Neutrophil (primary cell): ENCODE measurements around the gene FAM20B.

Experiments used
- H3K27ac ChIP-seq: fragments of 200-600 bp; sonication (generic); 2 replicates; pipeline ENCODE4 v1.5.1; 2016; ENCODE audit warnings: mild to moderate bottlenecking, moderate library complexity
- H3K27me3 ChIP-seq: fragments of 200-600 bp; sonication (generic); 2 replicates; pipeline ENCODE4 v1.6.0; 2016; ENCODE audit warnings: mild to moderate bottlenecking
- H3K36me3 ChIP-seq: fragments of 200-600 bp; sonication (generic); 2 replicates; pipeline ENCODE4 v1.5.1; 2017
- H3K4me1 ChIP-seq, 2 experiments: fragments of 200-600 bp in 1 of 2; sonication (generic) in 1 of 2; 1 replicate in 1 of 2; 2 replicates in 1 of 2; pipeline versions ENCODE4 v1.5.1 to v1.6.1; 2013 to 2016; ENCODE audit warnings: low read depth in 1 of 2, low read length in 1 of 2, mild to moderate bottlenecking in 1 of 2, moderate library complexity in 1 of 2; ENCODE audit not compliant: control insufficient read depth in 1 of 2, insufficient read depth in 1 of 2
- H3K4me3 ChIP-seq, 2 experiments: fragments of 200-600 bp in 1 of 2; sonication (generic) in 1 of 2; 1 replicate in 1 of 2; 2 replicates in 1 of 2; pipeline ENCODE4 v1.5.1; 2013 to 2016; ENCODE audit warnings: low read depth in 1 of 2, low read length in 1 of 2, mild to moderate bottlenecking in 1 of 2, moderate library complexity in 1 of 2
- H3K9me3 ChIP-seq: fragments of 200-600 bp; sonication (generic); 2 replicates; pipeline ENCODE4 v1.5.1; 2016
- TF ChIP-seq, protein P1 (sequence below): fragments of 200-600 bp; sonication (generic); IDR thresholded peaks from 2 replicates; pipeline ENCODE4 v1.5.1; 2016; ENCODE audit warnings: antibody characterized with exemption

FAM20B gene

DNA sequence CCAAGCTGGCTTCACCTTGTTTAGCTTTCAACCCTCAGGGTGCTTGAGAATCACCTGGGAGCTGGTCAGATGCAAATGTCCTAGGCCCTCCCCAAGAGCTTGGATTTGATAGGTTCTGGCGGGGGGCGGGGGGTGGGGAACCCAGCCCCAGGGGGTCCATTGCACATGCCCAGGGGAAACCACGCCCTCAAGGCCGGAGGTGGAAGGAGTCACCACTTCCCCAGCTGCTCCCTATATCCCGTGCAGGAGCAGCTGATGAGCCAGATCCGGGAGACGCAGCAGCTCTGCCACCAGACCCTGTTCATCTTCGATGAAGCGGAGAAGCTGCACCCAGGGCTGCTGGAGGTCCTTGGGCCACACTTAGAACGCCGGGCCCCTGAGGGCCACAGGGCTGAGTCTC is 62.0 kb downstream of the FAM20B start:
- peaks cover 9 to 10% of the 10 kb centered on the region in 2 experiments for H3K4me1 ChIP-seq
- no peak overlapping the region for H3K4me3 ChIP-seq
- H3K27me3 ChIP-seq, result no peaks in the 10 kb centered on the region
- peaks cover 37% of the 10 kb centered on the region for H3K36me3 ChIP-seq
- H3K27ac ChIP-seq, result no peak overlapping the region
- TF ChIP-seq, protein P1, sequence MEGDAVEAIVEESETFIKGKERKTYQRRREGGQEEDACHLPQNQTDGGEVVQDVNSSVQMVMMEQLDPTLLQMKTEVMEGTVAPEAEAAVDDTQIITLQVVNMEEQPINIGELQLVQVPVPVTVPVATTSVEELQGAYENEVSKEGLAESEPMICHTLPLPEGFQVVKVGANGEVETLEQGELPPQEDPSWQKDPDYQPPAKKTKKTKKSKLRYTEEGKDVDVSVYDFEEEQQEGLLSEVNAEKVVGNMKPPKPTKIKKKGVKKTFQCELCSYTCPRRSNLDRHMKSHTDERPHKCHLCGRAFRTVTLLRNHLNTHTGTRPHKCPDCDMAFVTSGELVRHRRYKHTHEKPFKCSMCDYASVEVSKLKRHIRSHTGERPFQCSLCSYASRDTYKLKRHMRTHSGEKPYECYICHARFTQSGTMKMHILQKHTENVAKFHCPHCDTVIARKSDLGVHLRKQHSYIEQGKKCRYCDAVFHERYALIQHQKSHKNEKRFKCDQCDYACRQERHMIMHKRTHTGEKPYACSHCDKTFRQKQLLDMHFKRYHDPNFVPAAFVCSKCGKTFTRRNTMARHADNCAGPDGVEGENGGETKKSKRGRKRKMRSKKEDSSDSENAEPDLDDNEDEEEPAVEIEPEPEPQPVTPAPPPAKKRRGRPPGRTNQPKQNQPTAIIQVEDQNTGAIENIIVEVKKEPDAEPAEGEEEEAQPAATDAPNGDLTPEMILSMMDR, result no peak
- no peaks in the 10 kb centered on the region for H3K9me3 ChIP-seq

DNA sequence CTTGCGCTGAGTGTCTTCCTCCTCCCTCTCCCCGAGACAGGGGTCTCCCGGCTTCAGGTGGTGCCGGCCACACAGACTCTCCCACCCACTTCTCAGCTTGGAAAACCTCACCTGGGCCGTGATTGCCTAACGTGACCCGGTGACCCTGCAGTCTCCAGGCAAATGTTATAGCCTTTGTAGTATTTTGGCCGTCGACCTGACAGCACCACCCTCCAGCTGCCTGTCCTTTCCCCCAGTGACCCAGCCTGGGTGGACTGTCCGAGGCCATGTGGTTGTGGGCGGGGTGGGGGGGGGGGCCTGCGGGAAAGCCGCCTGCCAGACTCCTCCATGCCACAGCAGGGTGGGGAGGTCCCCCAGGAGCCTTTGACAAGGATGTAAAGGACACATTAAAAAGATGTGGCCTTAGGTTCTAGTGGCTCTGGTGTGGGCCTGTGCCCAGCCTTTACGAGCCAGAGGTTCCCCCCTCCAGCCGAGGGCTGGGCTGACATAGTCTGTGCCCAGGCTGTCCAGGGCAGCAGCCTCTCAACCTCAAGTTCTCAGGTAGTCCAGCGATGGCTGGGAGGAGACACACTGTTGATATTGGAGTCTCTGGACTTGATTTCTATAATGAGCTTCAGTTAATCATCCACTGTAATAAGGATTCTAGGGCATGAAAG is 64.3 kb downstream of the FAM20B start:
- Histone ChIP-seq H3K36me3 (peaks cover 60% of the 10 kb centered on the region), H3K27ac (no peak overlapping the region), H3K4me3 (no peak overlapping the region), H3K9me3 (no peaks in the 10 kb centered on the region), H3K27me3 (no peaks in the 10 kb centered on the region), H3K4me1 (peaks cover 4% of the 10 kb centered on the region in 2 experiments)
- TF ChIP-seq, protein P1, result no peak

DNA sequence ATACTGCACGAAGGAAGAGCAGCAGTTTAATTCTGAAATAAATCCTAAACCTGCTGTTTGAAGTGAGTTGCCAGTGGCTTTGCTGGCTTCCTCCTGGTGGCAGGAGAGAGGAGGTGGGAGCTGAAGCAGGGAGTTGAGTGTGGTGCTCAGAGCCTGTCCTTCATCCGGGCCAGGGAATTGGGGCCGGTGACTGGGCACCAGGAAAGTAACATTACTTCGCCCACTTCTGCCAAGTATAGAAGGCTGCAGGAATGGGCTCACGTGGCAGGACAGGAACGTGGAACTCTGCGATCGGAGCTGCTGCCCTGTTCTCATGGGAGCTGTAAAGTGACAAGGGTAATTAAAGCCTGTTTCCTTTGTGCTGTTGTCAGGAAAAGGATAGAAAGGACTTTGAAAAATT is 64.8 kb downstream of the FAM20B start:
- Histone ChIP-seq H3K27me3 (no peaks in the 10 kb centered on the region), H3K4me3 (no peak overlapping the region), H3K36me3 (peaks cover 65% of the 10 kb centered on the region), H3K9me3 (no peaks in the 10 kb centered on the region), H3K4me1 (peaks cover 4% of the 10 kb centered on the region in 2 experiments), H3K27ac (no peak overlapping the region)
- TF ChIP-seq, protein P1, result no peak

DNA sequence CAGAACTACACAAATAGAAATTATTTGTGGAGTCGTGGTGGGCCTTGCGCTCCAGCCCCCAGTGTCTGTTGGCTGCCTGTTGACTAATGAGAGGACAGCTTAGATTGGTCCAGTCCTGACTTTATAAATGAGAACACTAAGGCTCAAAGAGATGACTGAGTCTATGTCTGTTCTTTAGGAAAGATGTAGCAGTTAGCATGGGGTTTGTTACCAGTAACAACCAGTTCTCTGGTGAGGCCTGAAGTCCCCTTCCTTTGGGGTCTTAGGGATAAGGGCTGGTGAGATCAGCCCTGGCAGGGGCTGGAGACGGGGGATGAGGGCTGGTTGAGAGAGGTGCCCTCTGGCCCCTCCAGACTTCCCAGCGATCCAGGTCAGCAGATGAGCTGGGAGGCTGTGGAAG is 65.2 kb downstream of the FAM20B start:
- TF ChIP-seq, protein P1, result no peak
- Histone ChIP-seq H3K27me3 (no peaks in the 10 kb centered on the region), H3K4me1 (peaks cover 4% of the 10 kb centered on the region in 2 experiments), H3K27ac (no peak overlapping the region), H3K4me3 (no peak overlapping the region), H3K9me3 (no peaks in the 10 kb centered on the region), H3K36me3 (peaks cover 65% of the 10 kb centered on the region)

DNA sequence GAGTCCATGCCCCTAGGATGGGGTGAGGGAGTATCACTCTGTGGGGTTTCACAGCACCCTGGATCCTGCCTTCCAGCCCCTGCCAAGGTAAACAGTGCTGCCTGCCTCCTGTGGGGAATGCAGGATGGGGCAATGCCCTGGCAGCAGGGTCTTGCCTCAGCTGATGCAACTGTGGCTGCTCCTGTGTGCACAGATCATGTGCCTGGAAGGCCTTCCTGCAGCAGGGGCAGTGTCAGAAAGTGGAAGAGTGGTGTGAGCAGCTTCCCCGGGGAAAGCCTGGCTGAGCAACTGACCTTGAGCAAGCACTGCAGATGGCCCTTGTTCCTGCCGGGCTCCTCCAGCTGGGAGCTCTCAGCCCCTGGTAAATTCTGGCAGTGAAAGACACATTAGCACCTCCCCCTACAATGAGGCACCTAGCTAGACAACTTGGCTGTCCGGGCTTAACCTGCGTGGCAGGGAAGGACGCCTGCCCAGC is 66.0 kb downstream of the FAM20B start:
- H3K36me3 ChIP-seq, result peaks cover 67% of the 10 kb centered on the region
- no peaks in the 10 kb centered on the region for H3K27me3 ChIP-seq
- H3K9me3 ChIP-seq, result no peaks in the 10 kb centered on the region
- peaks cover 4% of the 10 kb centered on the region in 2 experiments for H3K4me1 ChIP-seq
- TF ChIP-seq, protein P1, result no peak
- no peak overlapping the region for H3K27ac ChIP-seq
- no peak overlapping the region for H3K4me3 ChIP-seq
